ENCODE data around the gene ALOX12.

ALOX12 gene

DNA sequence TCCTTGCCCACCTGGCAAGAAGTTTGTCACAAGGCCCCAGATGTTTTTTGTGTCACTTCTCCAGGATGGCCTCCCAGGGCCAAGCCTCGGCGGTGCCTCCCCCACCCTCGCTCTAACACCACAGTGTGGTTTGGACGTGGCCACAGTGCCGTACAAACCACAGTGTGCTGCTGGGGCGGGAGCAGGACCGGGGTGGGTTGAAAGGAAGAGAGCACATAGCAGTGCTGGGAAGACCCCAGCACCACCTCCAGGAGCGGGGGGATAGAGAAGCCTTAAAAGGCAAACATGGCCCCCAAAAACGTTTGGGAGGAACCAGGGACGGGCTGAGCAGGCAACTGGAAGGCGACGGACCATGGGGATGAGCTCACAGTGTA lies 22.0 kb downstream of the ALOX12 start:
- no peak for DNase-seq (ENCODE audit: low read depth)
- TF ChIP-seq, protein P1, sequence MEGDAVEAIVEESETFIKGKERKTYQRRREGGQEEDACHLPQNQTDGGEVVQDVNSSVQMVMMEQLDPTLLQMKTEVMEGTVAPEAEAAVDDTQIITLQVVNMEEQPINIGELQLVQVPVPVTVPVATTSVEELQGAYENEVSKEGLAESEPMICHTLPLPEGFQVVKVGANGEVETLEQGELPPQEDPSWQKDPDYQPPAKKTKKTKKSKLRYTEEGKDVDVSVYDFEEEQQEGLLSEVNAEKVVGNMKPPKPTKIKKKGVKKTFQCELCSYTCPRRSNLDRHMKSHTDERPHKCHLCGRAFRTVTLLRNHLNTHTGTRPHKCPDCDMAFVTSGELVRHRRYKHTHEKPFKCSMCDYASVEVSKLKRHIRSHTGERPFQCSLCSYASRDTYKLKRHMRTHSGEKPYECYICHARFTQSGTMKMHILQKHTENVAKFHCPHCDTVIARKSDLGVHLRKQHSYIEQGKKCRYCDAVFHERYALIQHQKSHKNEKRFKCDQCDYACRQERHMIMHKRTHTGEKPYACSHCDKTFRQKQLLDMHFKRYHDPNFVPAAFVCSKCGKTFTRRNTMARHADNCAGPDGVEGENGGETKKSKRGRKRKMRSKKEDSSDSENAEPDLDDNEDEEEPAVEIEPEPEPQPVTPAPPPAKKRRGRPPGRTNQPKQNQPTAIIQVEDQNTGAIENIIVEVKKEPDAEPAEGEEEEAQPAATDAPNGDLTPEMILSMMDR (IDR thresholded peaks at IDR 0.05; ENCODE audit: control insufficient read depth, extremely low read depth, insufficient read depth) = no peak
- H3K4me3 ChIP-seq (ENCODE audit: low read depth, low read length) = no peak overlapping the region

DNA sequence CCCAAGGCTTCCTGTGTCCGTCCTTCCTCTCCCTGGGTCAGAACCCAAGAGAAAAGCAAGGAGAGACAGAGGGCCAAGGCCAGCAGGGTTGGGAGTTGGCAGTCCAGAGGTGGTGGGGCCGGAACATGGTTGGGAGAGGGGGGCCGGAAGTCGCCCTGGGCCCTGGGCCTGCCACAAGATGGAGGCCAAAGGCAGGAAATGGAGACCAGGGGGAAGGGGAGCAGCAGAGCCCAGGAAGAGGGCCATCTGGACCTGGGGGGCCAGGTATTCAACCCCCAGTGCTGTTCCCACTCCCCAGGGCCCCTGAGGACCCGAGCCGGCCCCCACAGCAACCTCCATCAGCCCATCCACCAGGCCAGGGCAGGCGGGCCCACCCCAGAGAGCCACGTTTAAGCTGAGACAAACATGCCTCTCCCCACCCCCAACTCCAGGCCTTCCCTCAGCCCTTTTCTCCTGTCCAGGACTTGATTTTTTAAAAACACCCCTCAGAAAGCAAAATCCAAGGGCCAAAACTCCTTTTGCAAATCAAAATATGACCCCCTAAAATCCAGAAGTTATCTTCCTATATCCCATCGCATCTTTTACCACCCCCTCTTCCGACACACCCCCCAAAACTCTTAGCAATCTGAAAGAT lies 22.6 kb downstream of the ALOX12 start:
- DNase-seq (ENCODE audit: low read depth) = no peak

GRCh38 chr17:7019367-7019766 lies 23.5 kb downstream of the ALOX12 start:
- peak overlapping the region; percentile 76 for H3K4me3 ChIP-seq (ENCODE audit: low read depth, low read length)
- TF ChIP-seq, protein P1 (IDR thresholded peaks at IDR 0.05; ENCODE audit: control insufficient read depth, extremely low read depth, insufficient read depth) = no peak
- DNase-seq (ENCODE audit: low read depth) = no peak

More for the DNA sequence above, 22.6 kb downstream of the ALOX12 start:
- H3K4me3 ChIP-seq (ENCODE audit: low read depth, low read length) = peak overlapping the region; percentile 76
- TF ChIP-seq, protein P1 (IDR thresholded peaks at IDR 0.05; ENCODE audit: control insufficient read depth, extremely low read depth, insufficient read depth) = no peak

- TF ChIP-seq, protein P1 (IDR thresholded peaks at IDR 0.05; ENCODE audit: control insufficient read depth, extremely low read depth, insufficient read depth) = no peak
- peak overlapping the region; percentile 76 for H3K4me3 ChIP-seq (ENCODE audit: low read depth, low read length)
- DNase-seq (ENCODE audit: low read depth) = no peak
Observed at GRCh38 chr17:7019839-7020519, 24.1 kb downstream of the ALOX12 start.

DNA sequence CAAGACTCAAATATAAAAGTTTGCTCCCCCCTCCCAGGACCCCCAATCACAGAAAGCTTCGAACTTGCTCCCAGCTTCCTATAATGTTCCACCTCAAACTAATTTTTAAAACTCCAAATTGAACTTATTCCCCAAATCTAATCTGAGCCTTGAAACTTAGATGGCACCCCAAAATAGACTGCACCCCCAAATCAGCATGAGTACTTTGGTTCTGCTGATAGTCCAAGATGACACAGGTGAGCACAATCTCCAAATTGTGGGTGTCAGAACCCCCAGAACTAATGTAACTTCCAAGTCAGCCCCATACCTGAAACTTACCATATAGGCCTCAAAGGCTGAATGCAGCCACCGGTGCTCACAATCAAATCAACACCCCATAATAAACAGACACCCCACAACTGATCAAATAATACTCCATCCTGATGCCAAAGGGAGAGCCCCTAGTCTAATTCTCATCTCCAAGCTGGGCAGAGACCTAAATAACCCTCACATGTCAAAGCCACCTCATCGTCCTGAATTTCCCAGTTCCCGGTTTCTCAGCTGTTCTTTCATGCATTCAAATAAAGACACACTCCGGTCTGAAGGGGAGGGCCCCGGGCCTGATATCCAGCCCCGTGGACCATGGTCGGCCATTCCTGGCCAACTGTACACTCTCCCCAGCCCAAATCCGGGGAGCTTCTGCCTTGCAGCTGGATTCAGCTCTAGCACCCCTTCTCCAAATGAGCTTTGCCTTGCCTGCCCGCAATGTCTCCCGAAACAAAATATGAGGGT lies 25.2 kb downstream of the ALOX12 start:
- TF ChIP-seq, protein P1 (IDR thresholded peaks at IDR 0.05; ENCODE audit: control insufficient read depth, extremely low read depth, insufficient read depth) = no peak
- DNase-seq (ENCODE audit: low read depth) = no peak
- no peak overlapping the region for H3K4me3 ChIP-seq (ENCODE audit: low read depth, low read length)

- TF ChIP-seq, protein P1 (IDR thresholded peaks at IDR 0.05; ENCODE audit: control insufficient read depth, extremely low read depth, insufficient read depth) = peak; percentile 89
Observed at GRCh38 chr17:7021993-7022778, 26.3 kb downstream of the ALOX12 start.

More at GRCh38 chr17:7021993-7022778, 26.3 kb downstream of the ALOX12 start:
- no peak for DNase-seq (ENCODE audit: low read depth)
- H3K4me3 ChIP-seq (ENCODE audit: low read depth, low read length) = peak overlapping the region; percentile 32

Measured in LNCaP clone FGC (cell line).